IMR-90 (cell line): Measurements from ENCODE around the gene NUDT16. TPM values are rescaled to one million over a fixed set of nuclear protein-coding genes. Genes with fewer than 3 reads are reported as not detected.

Experiments
- ATAC-seq: fragments of 200-7000 bp; cut with Tn5 transposase; 2 replicates; pipeline ENCODE4 v1.9.1; 2020; ENCODE audit warnings: low read depth, mild to moderate bottlenecking, moderate library complexity
- BruUV-seq: library from RNA; stranded (reverse); fragments of 400-500 nt; replicated peaks from 2 replicates; lab custom pipeline; 2021; lab: Mats Ljungman, UMichigan
- CTCF ChIA-PET: fragments of 300-600 bp; formaldehyde crosslinking; extraction: SDS; loops from one replicate; lab custom pipeline; 2021; ENCODE audit warnings: antibody characterized with exemption; lab: Yijun Ruan, JAX
- POLR2A ChIA-PET: fragments of 300-600 bp; sonication (Branson Sonifier 250); formaldehyde crosslinking; loops from one replicate; lab custom pipeline; 2022; ENCODE audit warnings: antibody characterized with exemption; ENCODE audit not compliant: unreplicated experiment; lab: Charles Lee
- DNase-seq: peaks from one replicate; pipeline ENCODE4 v3.0.0; 2013
- H2AFZ ChIP-seq: replicated peaks from 2 replicates; pipeline ENCODE3; 2013; ENCODE audit warnings: low read length, mild to moderate bottlenecking; ENCODE audit not compliant: poor library complexity
- H2AK5ac ChIP-seq: 2 replicates; pipeline ENCODE4 v1.6.1; 2013; ENCODE audit warnings: low read depth, low read length, inconsistent platforms
- H2AK9ac ChIP-seq: replicated peaks from 2 replicates; pipeline ENCODE3; 2013; ENCODE audit warnings: mild to moderate bottlenecking, low read depth, low read length, moderate library complexity; ENCODE audit not compliant: poor library complexity
- H2BK120ac ChIP-seq: 2 replicates; pipeline ENCODE4 v1.6.1; 2013; ENCODE audit warnings: low read depth, low read length, inconsistent platforms
- H2BK15ac ChIP-seq: 3 replicates; pipeline ENCODE4 v1.6.1; 2013; ENCODE audit warnings: low read depth, low read length, inconsistent platforms
- H2BK20ac ChIP-seq: 2 replicates; pipeline ENCODE4 v1.6.1; 2013; ENCODE audit warnings: low read depth, mild to moderate bottlenecking, inconsistent platforms, low read length, moderate library complexity
- H2BK5ac ChIP-seq: 2 replicates; pipeline ENCODE4 v1.6.1; 2013; ENCODE audit warnings: mild to moderate bottlenecking, low read depth, low read length, inconsistent platforms; ENCODE audit not compliant: poor library complexity, severe bottlenecking
- H3K14ac ChIP-seq: replicated peaks from 2 replicates; pipeline ENCODE4 v1.6.1; 2013; ENCODE audit warnings: low read depth, low read length, inconsistent platforms
- H3K18ac ChIP-seq: 2 replicates; pipeline ENCODE4 v1.6.1; 2013; ENCODE audit warnings: low read depth, low read length, control low read depth
- H3K23ac ChIP-seq: 2 replicates; pipeline ENCODE4 v1.6.1; 2013; ENCODE audit warnings: low read depth, low read length, inconsistent platforms
- H3K27ac ChIP-seq: 2 replicates; pipeline ENCODE4 v1.5.1; 2013; ENCODE audit warnings: mild to moderate bottlenecking, control low read depth, low read length; ENCODE audit not compliant: insufficient read depth
- H3K27me3 ChIP-seq: 2 replicates; pipeline ENCODE4 v1.6.1; 2013; ENCODE audit warnings: low read length; ENCODE audit not compliant: control insufficient read depth, insufficient read depth
- H3K36me3 ChIP-seq: 2 replicates; pipeline ENCODE4 v1.6.1; 2013; ENCODE audit warnings: low read length, mixed read lengths; ENCODE audit not compliant: control insufficient read depth, insufficient read depth
- H3K4ac ChIP-seq: 2 replicates; pipeline ENCODE4 v1.6.1; 2013; ENCODE audit warnings: low read depth, low read length, inconsistent platforms
- H3K4me1 ChIP-seq: 2 replicates; pipeline ENCODE4 v1.6.1; 2013; ENCODE audit warnings: low read length, mixed read lengths; ENCODE audit not compliant: control insufficient read depth, insufficient read depth
- H3K4me2 ChIP-seq: 2 replicates; pipeline ENCODE4 v1.6.1; 2013; ENCODE audit warnings: low read depth, mild to moderate bottlenecking, control low read depth, low read length, moderate library complexity
- H3K4me3 ChIP-seq: 2 replicates; pipeline ENCODE4 v1.5.1; 2013; ENCODE audit warnings: low read depth, mild to moderate bottlenecking, control low read depth, low read length, moderate library complexity; ENCODE audit not compliant: insufficient read depth
- H3K56ac ChIP-seq: 2 replicates; pipeline ENCODE4 v1.6.1; 2013; ENCODE audit warnings: low read length, inconsistent platforms; ENCODE audit not compliant: insufficient read depth; ENCODE audit errors: extremely low read depth
- H3K79me1 ChIP-seq, 2 experiments: 2 replicates each; pipeline ENCODE4 v1.6.1; 2013; ENCODE audit warnings: low read length in 2 of 2, inconsistent platforms in 1 of 2, low read depth in 1 of 2
- H3K9ac ChIP-seq: 2 replicates; pipeline ENCODE4 v1.6.1; 2013; ENCODE audit warnings: low read depth, low read length, control low read depth
- H3K9me1 ChIP-seq: 2 replicates; pipeline ENCODE4 v1.6.1; 2013; ENCODE audit warnings: low read length, inconsistent platforms; ENCODE audit not compliant: insufficient read depth
- H3K9me3 ChIP-seq: 2 replicates; pipeline ENCODE4 v1.6.1; 2013; ENCODE audit warnings: low read length; ENCODE audit not compliant: control insufficient read depth, insufficient read depth
- H4K20me1 ChIP-seq: 2 replicates; pipeline ENCODE4 v1.6.1; 2013; ENCODE audit warnings: low read length, inconsistent platforms; ENCODE audit not compliant: insufficient read depth
- H4K5ac ChIP-seq: 2 replicates; pipeline ENCODE4 v1.6.1; 2013; ENCODE audit warnings: mild to moderate bottlenecking, low read depth, low read length, control low read depth
- H4K8ac ChIP-seq, 2 experiments: 2 replicates each; pipeline ENCODE4 v1.6.1; 2013; ENCODE audit warnings: low read depth in 2 of 2, low read length in 2 of 2, control low read depth in 1 of 2, inconsistent platforms in 1 of 2
- H4K91ac ChIP-seq: 2 replicates; pipeline ENCODE4 v1.6.1; 2013; ENCODE audit warnings: low read depth, low read length, inconsistent platforms; ENCODE audit not compliant: insufficient read depth
- CEBPB ChIP-seq: IDR thresholded peaks from 2 replicates; pipeline ENCODE4 v1.6.1; 2012; ENCODE audit warnings: low read depth, low read length, improper control_type of control experiment
- CTCF ChIP-seq: conservative IDR thresholded peaks from 2 replicates; pipeline ENCODE4 v1.5.1; 2012; ENCODE audit warnings: mild to moderate bottlenecking, low read depth, low read length, improper control_type of control experiment
- ELK1 ChIP-seq: fragments of 150-350 bp; IDR thresholded peaks from 2 replicates; pipeline ENCODE4 v1.6.1; 2016; ENCODE audit warnings: low read depth, mild to moderate bottlenecking, low read length, moderate library complexity, borderline replicate concordance
- MAZ ChIP-seq: IDR thresholded peaks from 2 replicates; pipeline ENCODE4 v1.6.1; 2012; ENCODE audit warnings: low read depth, mild to moderate bottlenecking, low read length, improper control_type of control experiment, moderate library complexity, borderline replicate concordance
- MXI1 ChIP-seq: IDR thresholded peaks from 2 replicates; pipeline ENCODE4 v1.6.1; 2012; ENCODE audit warnings: low read depth, mild to moderate bottlenecking, low read length, moderate library complexity, borderline replicate concordance
- NFE2L2 ChIP-seq: fragments of 150-350 bp; IDR thresholded peaks from 2 replicates; pipeline ENCODE4 v1.6.1; 2016; ENCODE audit warnings: low read depth, mild to moderate bottlenecking, low read length
- POLR2A ChIP-seq: IDR thresholded peaks from 2 replicates; pipeline ENCODE4 v1.6.1; 2012; ENCODE audit warnings: mild to moderate bottlenecking, low read depth, low read length
- RCOR1 ChIP-seq: IDR thresholded peaks from 2 replicates; pipeline ENCODE4 v1.6.1; 2012; ENCODE audit warnings: mild to moderate bottlenecking, low read length, improper control_type of control experiment; ENCODE audit not compliant: insufficient replicate concordance
- SMC3 ChIP-seq: fragments of 150-350 bp; IDR thresholded peaks from 2 replicates; pipeline ENCODE4 v1.6.1; 2016; ENCODE audit warnings: low read depth, mild to moderate bottlenecking, antibody characterized with exemption, low read length, moderate library complexity
- dilution Hi-C: fragments of 300-500 bp; cut with HindIII; formaldehyde crosslinking; loops from one replicate; pipeline ENCODE4 v1.14.3; 2018; ENCODE audit warnings: low sequenced_read_pairs; ENCODE audit not compliant: unreplicated experiment
- in situ Hi-C: fragments of 300-500 bp; cut with MboI; formaldehyde crosslinking; loops from 3 replicates; pipeline ENCODE4 v1.14.3; 2019; ENCODE audit warnings: low sequenced_read_pairs, inconsistent platforms, mixed read lengths
- intact Hi-C: fragments of 100-400 bp; cut with micrococcal nuclease; formaldehyde crosslinking; loops from 2 replicates; pipeline ENCODE4 v1.10.0; 2022
- polyA plus RNA-seq, 3 experiments: library from polyadenylated mRNA; depleted of rRNA; stranded (reverse); fragments of >200 nt; gene quantifications; 2 replicates each; pipeline ENCODE4 v1.2.3, GENCODE V29; 2012; ENCODE audit warnings: low replicate concordance in 1 of 3
- total RNA-seq: library from RNA; depleted of rRNA; stranded (reverse); fragments of >200 nt; gene quantifications from 2 replicates; pipeline ENCODE4 v1.2.3, GENCODE V29; 2012

NUDT16 gene
- total and polyA plus RNA-seq, 2 of the 4 experiments (the other 2 are of a cell fraction) = 8.9 to 10.4 TPM

- Histone ChIP-seq H3K18ac (no peak overlapping the region), H3K9me1 (no peaks in the 10 kb centered on the region), H2AFZ (no peak overlapping the region), H3K4me3 (no peak overlapping the region), H4K91ac (no peak overlapping the region), H3K23ac (no peak overlapping the region), H4K5ac (no peak overlapping the region), H3K27me3 (no peaks in the 10 kb centered on the region; the same call in none of the 2 replicates), H3K9me3 (no peaks in the 10 kb centered on the region), H3K79me1 (no peaks in the 10 kb centered on the region), H2BK120ac (no peak overlapping the region), H4K8ac (no peak overlapping the region), H3K9ac (no peak overlapping the region), H3K14ac (no peak overlapping the region), H3K4me2 (no peak overlapping the region), H2AK5ac (no peak overlapping the region), H3K27ac (no peak overlapping the region), H3K4ac (no peak overlapping the region), H2AK9ac (no peak overlapping the region), H4K20me1 (no peaks in the 10 kb centered on the region), H3K36me3 (no peaks in the 10 kb centered on the region), H3K56ac (no peak overlapping the region), H2BK20ac (no peak overlapping the region), H2BK15ac (no peak overlapping the region), H3K4me1 (no peaks in the 10 kb centered on the region), H2BK5ac (no peak overlapping the region)
- intact Hi-C loops = no loop called here
- dilution Hi-C loops = no loop called here
- POLR2A ChIA-PET = no interaction called here
- BruUV-seq = no TSS peak
- CTCF ChIA-PET = no interaction called here
- ATAC-seq = no peak
- no peak for DNase-seq
- in situ Hi-C loops = no loop called here
- TF ChIP-seq MAZ = no peak
- TF ChIP-seq NFE2L2 = no peak
- no peak for TF ChIP-seq SMC3
- no peak for TF ChIP-seq CTCF
- TF ChIP-seq POLR2A = no peak
- no peak for TF ChIP-seq MXI1
- no peak for TF ChIP-seq RCOR1
- no peak for TF ChIP-seq CEBPB
- TF ChIP-seq ELK1 = no peak
These were observed 14.6 kb downstream of the NUDT16 start for GRCh38 chr3:131396170-131396569.
